Endothelial cell (in vitro differentiated cells): Measurements from ENCODE around the gene P2RY4. TPM values are rescaled to one million over a fixed set of nuclear protein-coding genes. Genes with fewer than 3 reads are reported as not detected.

Source experiments
- DNase-seq: peaks from one replicate; pipeline ENCODE4 v3.0.0; 2021; ENCODE audit warnings: low spot score
- H3K27ac Mint-ChIP-seq: one replicate; pipeline ENCODE4 v1.8.0; 2021; ENCODE audit warnings: mixed read lengths, inconsistent platforms; ENCODE audit not compliant: unreplicated experiment
- H3K27me3 Mint-ChIP-seq: one replicate; pipeline ENCODE4 v1.8.0; 2021; ENCODE audit warnings: mild to moderate bottlenecking, moderate library complexity, mixed read lengths, inconsistent platforms; ENCODE audit not compliant: unreplicated experiment
- H3K36me3 Mint-ChIP-seq: one replicate; pipeline ENCODE4 v1.8.0; 2021; ENCODE audit warnings: mild to moderate bottlenecking, low read depth, mixed read lengths, inconsistent platforms; ENCODE audit not compliant: unreplicated experiment
- H3K4me1 Mint-ChIP-seq: one replicate; pipeline ENCODE4 v1.8.0; 2021; ENCODE audit warnings: mild to moderate bottlenecking, mixed read lengths, inconsistent platforms; ENCODE audit not compliant: unreplicated experiment
- H3K4me3 Mint-ChIP-seq: one replicate; pipeline ENCODE4 v1.8.0; 2021; ENCODE audit warnings: mild to moderate bottlenecking, mixed read lengths, inconsistent platforms; ENCODE audit not compliant: unreplicated experiment
- H3K9me3 Mint-ChIP-seq: one replicate; pipeline ENCODE4 v1.8.0; 2021; ENCODE audit warnings: mixed read lengths, inconsistent platforms; ENCODE audit not compliant: unreplicated experiment
- CTCF ChIP-seq: fragments of 200-600 bp; sonication (generic); IDR thresholded peaks from one replicate; pipeline ENCODE4 v1.5.0; 2021; ENCODE audit warnings: antibody characterized with exemption; ENCODE audit not compliant: unreplicated experiment
- total RNA-seq: library from RNA; stranded (reverse); fragmentation: NEBNext Ultra II Directional; extraction: Animal tissue kit (Norgen Biotek cat#: 25700); gene quantifications from one replicate; pipeline ENCODE4 v1.2.1, GENCODE V29; 2021; ENCODE audit not compliant: unreplicated experiment

The P2RY4 gene
- total RNA-seq, 1 donor from 2014 or later: 0.38 TPM

GRCh38 chrX:70208479-70208878 lies 51.5 kb downstream of the P2RY4 start:
- H3K27ac Mint-ChIP-seq: no peak overlapping the region
- no peak overlapping the region for H3K4me3 Mint-ChIP-seq
- no peaks in the 10 kb centered on the region for H3K36me3 Mint-ChIP-seq
- TF ChIP-seq CTCF: no peak
- DNase-seq: no peak
- no peaks in the 10 kb centered on the region for H3K9me3 Mint-ChIP-seq
- peaks cover 3% of the 10 kb centered on the region for H3K27me3 Mint-ChIP-seq
- no peaks in the 10 kb centered on the region for H3K4me1 Mint-ChIP-seq

Other genes starting within 250 kb of the P2RY4 start
- gene AWAT2, start 210.3 kb downstream of the P2RY4 start, total RNA-seq: not detected
- not detected for gene OTUD6A, start 197.7 kb downstream of the P2RY4 start, total RNA-seq
- gene IGBP1, start 126.8 kb downstream of the P2RY4 start, total RNA-seq: 69.1 TPM
- not detected for gene DGAT2L6, start 82.7 kb downstream of the P2RY4 start, total RNA-seq
- gene AWAT1, start 25.5 kb downstream of the P2RY4 start, total RNA-seq: not detected
- gene ARR3, start 8.1 kb upstream of the P2RY4 start, total RNA-seq: not detected
- gene RAB41, start 22.0 kb upstream of the P2RY4 start, total RNA-seq: not detected
- gene PDZD11, start 29.7 kb upstream of the P2RY4 start, total RNA-seq: 54.3 TPM
- gene KIF4A, start 29.9 kb upstream of the P2RY4 start, total RNA-seq: 7.6 TPM
- 0.13 TPM for gene GDPD2, start 163.1 kb upstream of the P2RY4 start, total RNA-seq
- gene DLG3, start 184.6 kb upstream of the P2RY4 start, total RNA-seq: 10.3 TPM